GM18511 (cell line): ENCODE measurements around the gene ITGAE.

ENCODE experiments used
- ATAC-seq: cut with Tn5 transposase; IDR thresholded peaks from one replicate; pipeline ENCODE4 v1.9.1; 2021; ENCODE audit warnings: mild to moderate bottlenecking, moderate library complexity; ENCODE audit not compliant: unreplicated experiment

ITGAE gene

DNA sequence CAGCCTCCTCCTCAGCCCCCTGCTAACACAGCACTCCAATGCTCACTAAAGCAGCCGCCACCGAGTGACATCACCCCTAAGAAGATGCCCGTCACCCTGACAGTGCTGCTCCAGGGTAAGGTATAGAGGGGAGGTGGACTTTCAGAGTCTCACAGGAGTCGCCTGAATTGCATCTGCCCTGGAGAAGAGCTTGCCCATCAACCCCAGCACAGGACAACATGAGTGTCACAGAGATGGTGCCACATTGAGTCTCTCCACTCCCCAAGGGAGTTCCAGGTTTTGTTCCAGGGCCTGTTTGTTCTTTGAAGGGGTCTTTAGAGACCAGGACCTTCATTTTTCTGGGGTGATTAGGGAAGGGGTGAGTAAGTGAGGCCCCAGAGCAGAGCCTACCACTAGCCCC, 102.8 kb downstream of the ITGAE start:
- no peak for ATAC-seq

- ATAC-seq: no peak
Observed at GRCh38 chr17:3697103-3697476, 103.9 kb downstream of the ITGAE start.

- no peak for ATAC-seq
Observed at GRCh38 chr17:3695723-3696411, 105.1 kb downstream of the ITGAE start, which contains the start of gene P2RX5. Gene P2RX5 (minus strand): TSS chr17:3696155. CDS start chr17:3696005, 150 bp downstream.

DNA sequence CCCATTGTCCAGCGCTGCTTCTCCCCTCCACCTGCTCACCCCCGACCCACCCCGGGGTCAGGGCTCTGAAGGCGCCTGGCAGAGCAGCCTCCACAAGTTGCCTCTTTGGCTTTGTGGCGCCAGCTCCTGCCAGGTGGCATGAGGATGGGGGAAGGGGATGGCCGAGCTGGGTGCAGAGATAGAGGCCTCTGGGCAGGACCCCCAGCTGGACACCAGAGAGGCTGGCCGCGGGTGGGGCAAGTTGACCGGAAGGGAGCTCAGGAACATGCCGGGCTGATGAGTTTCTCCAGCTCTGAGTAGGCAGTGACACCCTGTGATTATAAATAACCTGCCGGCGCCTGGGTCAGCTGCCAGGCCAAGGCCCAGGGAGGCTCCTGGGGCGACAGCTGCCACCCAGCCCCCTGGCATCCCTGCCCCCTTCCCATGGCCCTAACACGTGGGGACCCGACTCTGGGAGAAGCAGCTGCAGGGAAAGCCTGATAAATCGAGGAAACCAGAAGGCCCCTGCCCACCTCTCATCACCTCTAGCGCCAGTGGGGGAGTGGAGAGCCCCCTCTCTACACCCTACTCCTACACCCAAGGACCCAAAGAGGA, 105.8 kb downstream of the ITGAE start:
- no peak for ATAC-seq

DNA sequence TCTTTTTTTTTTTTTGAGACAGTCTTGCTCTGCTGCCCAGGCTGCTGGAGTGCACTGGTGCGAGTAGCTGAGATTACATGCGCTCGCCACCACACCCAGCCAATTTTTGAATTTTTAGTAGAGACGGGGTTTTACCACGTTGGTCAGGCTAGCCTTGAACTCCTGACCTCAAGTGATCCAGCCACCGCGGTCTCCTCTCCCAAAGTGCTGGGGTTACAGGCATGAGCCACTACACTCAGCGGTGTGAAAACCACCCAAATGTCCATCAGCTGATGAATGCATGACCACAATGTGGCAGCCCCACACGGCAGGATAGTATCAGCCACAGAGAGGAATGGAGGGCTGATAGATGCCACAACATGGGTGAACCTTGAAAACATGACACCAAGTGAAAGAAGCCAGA, 107.2 kb downstream of the ITGAE start:
- ATAC-seq: peak; percentile 62

DNA sequence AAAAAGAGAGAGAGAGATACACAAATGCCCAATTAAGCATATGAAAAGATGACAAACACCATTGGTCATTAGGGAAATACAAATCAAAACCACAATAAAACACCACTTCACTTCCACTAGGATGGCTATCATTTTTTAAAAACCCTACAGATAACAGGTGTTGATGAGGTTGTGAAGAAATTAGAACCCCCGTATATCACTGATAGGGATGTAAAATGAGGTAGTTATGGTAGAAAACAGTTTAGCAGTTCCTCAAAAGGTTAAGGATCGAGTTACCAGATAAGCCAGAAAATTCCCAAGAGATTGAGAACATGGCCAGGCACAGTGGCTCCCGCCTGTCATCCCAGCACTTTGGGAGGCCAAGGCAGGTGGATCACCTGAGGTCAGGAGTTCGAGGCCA, 107.8 kb downstream of the ITGAE start:
- no peak for ATAC-seq

- no peak for ATAC-seq
Observed at GRCh38 chr17:3692346-3692745, 108.6 kb downstream of the ITGAE start.

- no peak for ATAC-seq
Observed at GRCh38 chr17:3691617-3692067, 109.3 kb downstream of the ITGAE start.

DNA sequence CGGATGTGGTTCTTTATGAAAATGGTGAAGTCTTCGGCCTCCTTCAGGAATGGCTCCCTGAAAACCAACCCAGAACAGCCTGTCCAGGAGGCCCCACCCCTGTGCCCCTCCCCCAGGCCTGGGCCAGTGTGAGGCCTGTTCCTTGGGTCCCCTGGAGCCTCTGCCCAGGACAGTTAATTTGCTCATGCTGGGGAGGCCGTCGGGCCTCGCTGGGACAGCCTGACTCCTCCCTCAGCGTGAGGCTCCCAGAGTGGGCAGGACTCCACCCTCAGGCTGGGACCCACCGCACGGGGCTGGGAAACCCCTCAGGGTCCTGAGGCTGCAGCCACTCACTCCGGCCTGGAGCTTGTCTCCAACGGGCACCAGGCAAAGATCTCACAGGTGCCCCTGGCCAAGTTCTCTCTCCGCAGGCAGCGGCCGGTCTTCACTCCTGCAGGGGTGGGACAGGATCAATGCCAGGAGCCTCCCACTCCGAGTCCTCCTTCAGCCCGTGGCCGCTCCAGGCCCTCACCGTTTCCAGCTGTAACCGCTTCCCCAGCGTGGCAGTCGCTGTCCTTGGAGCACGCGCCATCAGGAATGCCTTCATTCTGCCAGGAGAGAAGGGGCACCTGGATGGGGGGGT, 110.8 kb downstream of the ITGAE start:
- no peak for ATAC-seq

GRCh38 chr17:3689262-3690093, 111.5 kb downstream of the ITGAE start:
- no peak for ATAC-seq

GRCh38 chr17:3688852-3689261, 112.1 kb downstream of the ITGAE start:
- ATAC-seq: no peak

- no peak for ATAC-seq
Observed at GRCh38 chr17:3688027-3688553, 112.9 kb downstream of the ITGAE start.

DNA sequence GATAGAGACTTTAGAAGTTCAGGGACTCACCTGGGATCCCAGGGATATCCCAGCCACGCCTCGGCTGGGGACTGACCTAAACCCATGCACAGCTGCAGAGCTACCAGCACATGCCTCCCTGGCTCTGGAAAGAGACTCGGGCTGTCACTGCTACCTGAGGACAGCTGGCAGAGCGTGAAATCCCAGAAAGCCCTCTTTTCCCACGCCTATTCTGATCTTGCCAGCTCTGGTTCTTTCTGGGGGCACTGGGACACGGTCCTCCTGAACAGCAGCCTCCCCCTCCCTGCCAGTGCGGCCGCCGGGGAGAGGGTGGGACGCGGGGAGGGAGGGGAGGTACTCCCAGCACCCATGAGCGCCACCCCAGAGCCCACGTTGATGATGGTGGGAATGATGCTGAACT, 115.8 kb downstream of the ITGAE start:
- no peak for ATAC-seq

DNA sequence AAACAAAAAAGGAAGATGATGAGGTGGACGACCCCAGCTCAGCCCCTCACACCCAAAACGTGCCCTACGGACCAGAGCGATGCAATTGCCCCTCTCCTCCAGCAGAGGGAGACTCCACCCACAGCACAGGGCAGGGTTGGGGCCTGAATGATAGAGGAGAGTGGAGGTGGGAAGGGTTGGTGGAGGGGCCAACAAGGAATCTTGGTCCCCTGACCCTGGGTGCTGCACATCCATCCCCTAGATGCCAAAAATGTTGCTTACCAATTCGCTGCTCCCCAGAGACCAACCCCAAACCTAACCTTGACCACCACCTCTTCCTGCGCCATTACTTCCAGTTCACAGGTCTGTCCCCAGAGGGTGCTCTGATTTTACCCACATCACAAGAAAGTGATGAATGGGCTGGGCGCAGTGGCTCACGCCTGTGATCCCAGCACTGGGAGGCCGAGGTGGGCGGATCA, 117.9 kb downstream of the ITGAE start:
- no peak for ATAC-seq

GRCh38 chr17:3682033-3682432, 119.0 kb downstream of the ITGAE start:
- ATAC-seq: no peak

DNA sequence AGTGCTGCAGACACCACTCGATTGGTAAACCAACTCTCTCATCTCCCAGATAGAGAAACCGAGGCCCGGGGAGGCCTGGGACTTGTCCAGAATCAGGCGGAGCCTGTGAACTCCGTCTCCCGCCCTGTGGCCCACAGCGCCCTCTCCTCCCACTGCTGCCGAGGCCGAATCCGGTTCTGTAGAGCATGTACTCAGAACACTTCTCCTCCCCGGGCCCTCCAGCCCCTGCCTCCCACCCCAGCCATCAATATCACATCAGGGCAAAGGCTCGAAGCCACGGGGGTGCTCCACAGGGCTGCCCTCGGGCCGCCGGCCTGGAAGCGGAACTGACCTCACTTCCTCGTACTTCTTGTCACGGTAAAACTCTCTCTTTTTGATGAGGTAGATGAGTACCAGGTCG, 119.4 kb downstream of the ITGAE start:
- no peak for ATAC-seq

DNA sequence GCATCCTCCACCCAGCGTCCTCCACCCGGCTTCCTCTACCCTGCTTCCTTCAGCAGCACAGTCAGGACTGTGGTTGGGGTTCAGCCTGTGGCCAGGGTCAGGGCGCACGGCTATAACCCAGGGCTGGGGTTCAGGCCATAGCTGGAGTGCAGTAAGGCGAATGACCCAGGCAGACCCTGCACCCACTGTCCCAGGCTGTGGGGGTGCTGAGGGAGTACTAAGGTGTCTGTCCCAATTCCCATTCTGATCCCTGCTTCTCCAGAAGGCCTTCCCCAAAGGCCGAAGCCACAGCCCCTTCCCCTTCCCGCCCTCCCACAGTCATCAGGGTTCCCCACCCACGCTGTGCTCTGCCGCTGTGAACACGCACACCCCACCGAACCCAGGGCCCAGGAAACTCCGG, 119.9 kb downstream of the ITGAE start:
- no peak for ATAC-seq

DNA sequence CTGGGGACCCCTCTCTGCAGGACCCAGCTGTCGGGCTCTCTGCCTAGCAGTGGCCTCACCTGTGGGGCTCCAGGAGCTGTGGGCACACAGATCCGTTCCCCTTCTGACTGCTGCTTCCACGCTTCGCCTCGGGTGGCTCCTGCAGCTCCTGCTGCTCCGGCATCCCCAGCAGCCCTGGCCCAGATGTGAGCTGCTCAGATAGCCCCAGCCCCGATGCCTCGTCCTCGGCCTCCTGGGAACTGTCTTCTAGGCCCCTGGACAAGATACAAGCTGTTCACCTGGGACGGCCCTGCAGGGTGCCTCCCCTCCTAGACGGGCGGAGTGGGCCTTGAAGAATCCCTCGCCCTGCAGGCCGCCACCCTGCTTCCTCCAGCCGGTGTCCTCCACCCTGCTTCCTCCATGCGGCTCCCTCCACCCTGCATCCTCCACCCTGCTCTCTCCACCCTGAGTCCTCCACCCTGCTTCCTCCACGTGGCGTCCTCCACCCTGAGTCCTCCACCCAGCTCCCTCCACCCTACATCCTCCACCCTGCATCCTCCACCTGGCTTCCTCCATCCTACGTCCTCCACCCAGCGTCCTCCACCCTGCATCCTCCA, 121.4 kb downstream of the ITGAE start:
- no peak for ATAC-seq

GRCh38 chr17:3678821-3679530, 122.0 kb downstream of the ITGAE start:
- ATAC-seq: no peak
